Measurements from ENCODE around the gene YWHAH.

YWHAH gene

DNA sequence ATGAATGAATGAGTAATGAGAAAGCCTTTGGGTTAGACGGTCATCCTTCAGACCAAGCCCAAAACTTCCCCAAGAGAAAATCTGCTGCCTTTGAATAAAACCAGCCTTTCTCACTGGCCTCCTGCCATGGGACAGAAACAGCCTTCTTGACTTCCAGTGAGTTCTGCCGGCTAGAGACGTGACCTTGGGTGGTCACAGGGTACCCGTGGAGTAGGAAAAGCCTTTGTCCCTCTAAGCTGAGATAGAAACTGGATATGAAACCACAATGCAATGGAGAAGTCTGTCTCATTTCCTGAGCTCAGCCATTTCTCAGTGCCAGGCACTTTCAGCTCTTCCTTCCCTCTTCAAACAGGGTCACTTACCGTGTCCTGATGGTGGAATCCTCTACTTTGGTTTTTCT lies 21.2 kb upstream of the YWHAH start:
- no peak for DNase-seq (ENCODE audit: low read depth in 2 of 2)

DNA sequence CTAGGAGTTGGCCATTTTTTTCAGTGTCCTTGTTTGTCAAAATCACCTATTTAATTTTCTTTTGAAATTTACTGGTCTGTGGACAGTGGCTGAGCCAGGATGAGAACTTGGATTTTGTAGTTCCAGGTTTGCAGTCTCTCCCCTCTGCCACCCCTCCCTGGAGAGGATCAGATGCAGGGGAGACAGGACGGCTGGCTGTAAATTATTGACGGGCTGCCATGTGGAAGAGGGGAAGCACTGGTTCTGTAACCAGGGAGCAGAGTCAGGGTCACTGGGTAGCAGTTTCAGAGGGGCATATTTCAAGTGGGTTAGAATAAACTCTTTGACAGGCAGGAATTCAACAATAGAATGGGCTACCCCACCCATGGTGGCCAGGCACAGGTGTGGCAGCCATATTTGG lies 20.6 kb upstream of the YWHAH start:
- no peak for DNase-seq (ENCODE audit: low read depth in 2 of 2)

DNA sequence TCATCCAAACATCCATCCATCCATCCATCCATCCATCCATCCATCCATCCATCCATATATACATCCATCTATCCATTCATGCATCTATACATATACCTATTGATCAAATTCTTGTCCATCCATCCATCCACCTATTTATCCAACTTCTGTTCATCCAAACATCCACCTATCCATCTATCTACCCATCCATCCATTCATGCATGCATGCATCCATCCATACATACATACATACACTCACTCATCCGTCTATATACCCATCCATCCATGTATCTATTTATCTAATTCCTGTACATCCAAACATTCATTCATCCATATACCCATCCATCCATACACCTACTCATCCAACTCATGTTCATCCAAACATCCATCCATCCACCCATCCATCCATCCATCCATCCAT lies 19.3 kb upstream of the YWHAH start:
- no peak for DNase-seq (ENCODE audit: low read depth in 2 of 2)

DNA sequence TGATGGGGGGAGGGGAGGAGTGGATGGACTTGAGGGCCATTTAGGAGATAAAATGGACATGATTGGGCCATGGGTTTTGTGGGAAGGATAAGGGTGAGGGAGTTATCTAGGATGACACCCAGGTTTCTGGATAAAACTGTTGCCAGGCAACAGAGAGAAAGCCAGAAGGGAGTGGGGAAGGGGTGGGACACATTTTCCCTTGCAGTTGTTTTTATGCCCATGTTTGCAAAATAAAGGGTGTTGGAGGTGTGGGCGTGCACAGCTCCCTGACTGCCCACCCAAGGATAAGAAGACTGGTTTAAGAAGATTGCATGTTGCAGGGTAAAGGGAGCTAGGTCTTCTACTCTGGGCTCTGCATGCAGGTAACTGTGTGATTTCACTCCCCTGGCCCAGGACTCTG lies 18.3 kb upstream of the YWHAH start:
- DNase-seq (ENCODE audit: low read depth in 2 of 2), result no peak

DNA sequence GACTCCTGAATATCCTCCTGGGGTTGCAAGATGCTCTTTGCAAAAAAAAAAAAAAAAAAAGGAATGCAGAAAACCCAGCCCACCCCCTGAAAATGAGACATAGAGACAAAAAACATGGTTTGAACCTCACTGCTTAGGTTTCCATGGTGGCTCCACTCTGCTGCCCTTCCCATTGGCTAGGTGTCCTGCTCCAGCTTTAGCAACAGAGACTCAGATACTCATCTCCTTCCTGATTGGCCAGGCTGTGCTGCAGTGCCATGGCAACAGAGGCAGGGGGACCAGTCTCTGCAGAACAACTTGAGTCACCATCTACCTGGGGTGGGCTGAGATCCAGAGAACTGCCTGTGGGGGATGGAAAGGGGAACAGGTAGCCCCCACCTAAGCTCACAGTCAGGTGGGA lies 17.4 kb upstream of the YWHAH start:
- DNase-seq (ENCODE audit: low read depth in 2 of 2), result no peak

DNA sequence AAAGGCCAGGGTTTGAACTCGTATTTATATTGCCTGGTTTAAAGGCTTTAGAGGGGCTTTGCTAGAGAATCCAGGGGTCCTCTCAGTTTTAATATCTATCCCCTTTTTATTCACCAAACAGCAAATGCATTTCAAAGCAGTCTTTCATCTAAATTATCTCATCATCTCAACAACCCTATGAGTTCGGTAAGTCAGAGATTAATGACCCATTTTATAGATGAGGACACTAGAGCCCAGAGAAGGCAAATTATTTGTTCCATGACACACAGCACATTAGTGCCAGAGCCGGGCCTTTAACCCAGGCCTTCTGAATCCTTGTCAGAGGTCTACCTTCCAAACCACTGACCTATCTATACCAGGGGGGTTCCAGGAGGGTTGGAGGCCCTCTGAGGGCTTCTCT lies 16.8 kb upstream of the YWHAH start:
- DNase-seq (ENCODE audit: low read depth in 2 of 2), result no peak

DNA sequence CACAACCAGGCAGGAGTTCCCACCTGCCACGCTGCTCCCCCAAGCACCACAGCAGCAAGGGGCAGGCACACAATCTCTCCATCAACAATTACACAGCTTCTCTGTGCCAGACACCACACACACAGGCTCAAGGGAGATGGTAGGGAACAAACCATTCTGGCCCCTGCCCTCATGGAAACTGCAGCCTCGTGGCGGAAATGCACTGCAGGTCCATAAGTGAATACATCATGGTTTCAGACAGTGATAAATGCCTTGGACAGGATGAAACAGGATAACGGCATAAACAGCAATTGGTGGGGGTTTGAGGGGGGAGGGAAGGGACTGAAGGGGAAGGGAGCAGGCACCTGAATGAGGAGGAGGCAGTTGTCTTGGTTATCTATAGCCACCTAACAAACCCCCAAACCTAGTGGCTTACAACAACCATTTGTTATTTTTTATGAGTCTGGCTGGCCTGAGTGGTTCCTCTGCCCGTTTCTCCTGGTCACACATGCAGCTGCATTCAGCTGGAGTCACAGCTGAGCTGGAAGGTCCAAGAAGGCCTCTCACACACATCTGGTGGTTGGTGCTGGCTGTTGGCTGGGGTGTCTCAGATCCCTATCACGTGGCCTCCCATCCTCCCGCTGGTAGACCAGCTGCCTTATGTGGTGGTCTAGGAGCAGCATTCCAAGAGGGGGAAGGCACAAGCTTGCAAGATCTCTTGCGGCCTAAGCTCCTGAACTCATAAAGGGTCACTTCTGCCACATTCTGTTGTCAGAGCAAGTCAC lies 15.0 kb upstream of the YWHAH start:
- no peak for DNase-seq (ENCODE audit: low read depth in 2 of 2)

DNA sequence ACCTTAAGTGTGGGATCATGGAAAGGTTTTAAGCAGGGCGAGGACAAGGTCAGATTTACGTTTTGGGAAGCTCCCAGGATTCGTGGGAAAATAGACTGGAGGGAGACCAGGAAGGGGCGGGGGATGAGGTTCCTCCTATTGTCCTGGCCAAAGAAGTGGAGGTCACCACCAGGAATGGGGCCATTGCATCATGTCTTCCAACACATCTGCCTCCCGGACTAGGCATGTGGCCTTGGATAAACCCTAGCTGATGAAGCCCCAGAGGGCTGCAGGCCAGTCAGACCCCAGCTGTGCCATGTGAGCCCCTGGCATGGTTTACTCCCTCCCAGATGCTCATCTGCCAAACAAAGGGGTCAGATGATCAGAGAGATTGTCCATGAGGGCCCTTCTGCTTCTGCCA lies 11.5 kb upstream of the YWHAH start:
- no peak for DNase-seq (ENCODE audit: low read depth in 2 of 2)

DNA sequence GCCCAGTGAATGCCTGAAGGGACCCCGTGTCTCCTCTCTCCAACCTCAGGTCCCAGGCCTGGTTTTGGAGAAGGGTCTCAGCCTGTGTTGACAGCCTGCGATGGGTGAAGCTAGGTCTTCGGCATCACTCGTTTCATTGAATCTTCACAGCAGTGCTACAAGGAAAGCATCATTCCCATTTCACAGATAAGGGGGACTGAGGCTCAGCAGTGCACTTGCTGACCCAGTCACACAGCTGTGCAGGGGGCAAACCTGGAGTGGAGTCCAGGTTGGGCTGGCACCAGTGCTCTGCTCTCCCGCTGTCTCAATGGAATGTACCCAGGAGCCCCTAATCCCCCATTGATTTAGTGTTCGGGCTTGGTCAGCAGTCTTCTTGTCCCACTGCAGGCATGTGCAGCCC lies 10.9 kb upstream of the YWHAH start:
- no peak for DNase-seq (ENCODE audit: low read depth in 2 of 2)

DNA sequence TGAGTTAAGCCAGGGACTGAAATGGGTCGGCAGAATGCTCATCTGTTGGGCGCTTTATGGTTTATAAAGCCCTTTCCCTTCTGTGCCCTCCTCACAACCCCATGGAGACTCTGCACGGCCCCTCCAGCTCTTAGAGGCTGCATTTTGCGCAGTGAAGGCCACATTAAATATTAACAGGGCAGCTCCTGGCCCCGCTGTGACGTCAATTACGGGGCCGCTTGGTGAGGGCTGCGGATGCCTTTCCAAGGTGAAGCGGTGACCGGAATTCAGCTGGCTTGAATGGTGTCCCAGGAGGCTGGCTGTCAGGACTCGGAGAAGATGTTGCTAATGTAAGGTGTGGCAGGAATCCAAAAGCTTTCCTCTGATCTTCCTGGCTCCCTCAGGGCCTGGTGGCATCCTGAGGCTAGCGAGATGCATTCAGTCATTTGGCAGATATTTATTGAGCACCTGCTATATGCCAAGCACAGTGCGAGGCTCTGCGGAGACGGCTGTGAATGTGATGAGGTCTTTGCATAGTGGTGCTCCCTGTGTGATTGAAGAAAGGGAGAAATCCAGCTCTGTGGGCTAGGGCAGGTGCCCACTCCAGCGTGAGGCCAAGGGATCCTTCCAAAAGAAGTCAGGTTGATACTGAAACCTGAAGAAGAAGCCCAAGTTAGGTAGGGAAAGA lies 10.4 kb upstream of the YWHAH start:
- DNase-seq (ENCODE audit: low read depth in 2 of 2), result no peak

DNA sequence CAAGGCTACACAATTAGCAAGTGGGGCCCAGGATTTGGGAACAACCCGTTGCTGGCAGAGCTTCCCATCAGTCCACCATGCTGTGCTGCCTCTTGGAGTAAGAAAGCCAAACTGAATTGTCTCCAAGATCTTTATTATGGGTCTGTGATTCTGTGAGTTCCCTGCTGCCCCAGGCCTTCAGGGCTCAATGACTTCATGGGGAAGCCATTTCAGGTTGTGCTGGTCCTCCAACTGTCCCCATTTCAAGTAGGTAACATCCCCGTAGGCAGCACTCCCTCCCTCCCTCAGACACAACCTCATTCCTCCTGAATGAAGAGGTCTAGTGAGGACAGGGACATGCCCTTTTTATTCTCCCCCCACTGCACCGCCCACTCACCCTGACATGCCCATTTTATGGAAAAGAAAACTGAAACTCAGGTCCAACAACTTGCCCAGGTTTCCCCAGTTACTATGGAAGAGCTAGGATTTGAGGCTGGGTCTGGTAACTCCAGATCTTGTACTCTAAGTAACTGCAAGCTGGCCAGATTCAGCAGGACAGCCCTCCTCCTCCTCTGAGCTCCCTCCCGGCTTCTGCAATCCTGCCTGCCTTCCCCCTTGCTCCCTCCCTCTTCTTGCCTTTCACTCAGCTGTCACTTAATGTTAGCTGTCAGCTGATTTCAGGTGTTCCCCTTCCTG lies 8.2 kb upstream of the YWHAH start:
- DNase-seq (ENCODE audit: low read depth in 2 of 2), result no peak

DNA sequence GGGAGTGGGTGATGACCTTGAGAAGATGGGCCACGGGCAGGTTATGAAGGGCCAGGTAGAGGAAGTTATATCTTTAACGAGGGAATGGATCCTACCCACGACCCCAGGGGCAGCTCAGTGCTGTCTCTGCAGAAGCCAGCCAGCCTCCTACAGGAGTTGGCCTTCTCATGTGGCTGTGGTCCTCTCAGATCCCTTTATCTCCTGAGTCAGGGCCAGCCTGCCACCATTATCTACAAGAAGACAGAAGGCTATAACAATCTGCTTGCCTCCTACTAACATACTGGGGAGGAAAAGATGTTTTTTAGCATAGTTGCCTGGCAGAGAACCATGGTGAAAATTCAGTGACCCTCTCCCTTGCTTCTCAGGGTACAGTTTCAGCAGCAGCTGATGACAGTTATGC lies 7.0 kb upstream of the YWHAH start:
- DNase-seq (ENCODE audit: low read depth in 2 of 2), result no peak

DNA sequence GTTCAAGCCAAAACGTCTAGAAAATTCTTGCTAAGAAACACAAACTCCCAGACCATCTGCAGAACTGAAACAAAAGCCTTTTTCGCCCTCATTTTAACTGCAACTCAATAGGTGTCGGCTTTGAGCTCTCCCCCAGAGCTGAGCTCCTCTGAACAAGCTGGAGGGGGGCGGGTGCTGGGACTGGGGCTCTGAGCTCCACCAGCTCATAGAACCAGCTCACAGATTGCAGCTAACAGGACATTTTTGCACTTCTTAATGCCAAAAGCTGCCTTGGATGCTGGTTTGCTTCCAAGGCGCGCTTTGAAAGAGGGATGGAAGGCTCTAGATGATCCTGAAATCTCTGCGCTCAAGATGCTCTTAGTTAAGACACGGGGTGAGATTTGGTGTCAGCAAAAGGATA lies 6.0 kb upstream of the YWHAH start:
- no peak for DNase-seq (ENCODE audit: low read depth in 2 of 2)

DNA sequence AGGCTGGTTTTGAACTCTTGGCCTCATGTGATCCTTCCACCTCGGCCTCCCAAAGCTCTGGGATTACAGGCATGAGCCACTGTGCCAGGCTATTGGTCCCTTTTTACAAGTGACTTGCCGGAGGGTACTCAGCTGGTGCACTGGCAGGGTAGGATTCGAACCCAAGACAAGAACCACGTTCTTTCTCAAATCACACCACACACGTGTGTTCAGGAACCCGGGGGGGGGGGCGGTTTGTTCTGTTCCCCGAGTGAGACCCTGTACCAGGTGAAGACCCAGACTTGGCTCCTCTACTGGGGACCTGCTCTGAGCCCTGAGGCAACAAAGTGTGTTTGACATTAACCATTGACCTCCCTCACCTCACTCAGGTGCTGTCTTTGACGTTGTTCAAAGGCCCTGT lies 3.8 kb upstream of the YWHAH start:
- DNase-seq (ENCODE audit: low read depth in 2 of 2), result no peak

DNA sequence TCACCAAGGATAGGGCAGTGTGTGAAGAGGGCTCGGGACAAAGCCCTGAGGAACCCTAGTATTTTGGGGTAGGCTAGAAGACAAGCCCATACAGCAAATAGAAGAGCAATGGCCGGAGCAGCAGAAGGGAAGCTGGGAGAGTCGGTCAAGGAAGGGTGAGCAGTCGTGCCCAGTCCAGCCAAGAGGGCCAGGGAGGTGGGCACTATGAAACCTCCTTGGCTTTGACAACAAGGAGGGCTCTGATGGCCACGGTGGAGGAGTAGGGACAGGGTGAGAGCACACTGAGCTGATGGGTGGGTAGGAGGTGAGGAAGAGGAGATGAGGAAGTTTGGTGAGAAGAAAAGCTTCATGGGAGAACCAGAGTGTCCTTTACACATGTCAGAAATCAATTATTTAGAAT lies 2.2 kb upstream of the YWHAH start:
- DNase-seq (ENCODE audit: low read depth in 2 of 2), result no peak

DNA sequence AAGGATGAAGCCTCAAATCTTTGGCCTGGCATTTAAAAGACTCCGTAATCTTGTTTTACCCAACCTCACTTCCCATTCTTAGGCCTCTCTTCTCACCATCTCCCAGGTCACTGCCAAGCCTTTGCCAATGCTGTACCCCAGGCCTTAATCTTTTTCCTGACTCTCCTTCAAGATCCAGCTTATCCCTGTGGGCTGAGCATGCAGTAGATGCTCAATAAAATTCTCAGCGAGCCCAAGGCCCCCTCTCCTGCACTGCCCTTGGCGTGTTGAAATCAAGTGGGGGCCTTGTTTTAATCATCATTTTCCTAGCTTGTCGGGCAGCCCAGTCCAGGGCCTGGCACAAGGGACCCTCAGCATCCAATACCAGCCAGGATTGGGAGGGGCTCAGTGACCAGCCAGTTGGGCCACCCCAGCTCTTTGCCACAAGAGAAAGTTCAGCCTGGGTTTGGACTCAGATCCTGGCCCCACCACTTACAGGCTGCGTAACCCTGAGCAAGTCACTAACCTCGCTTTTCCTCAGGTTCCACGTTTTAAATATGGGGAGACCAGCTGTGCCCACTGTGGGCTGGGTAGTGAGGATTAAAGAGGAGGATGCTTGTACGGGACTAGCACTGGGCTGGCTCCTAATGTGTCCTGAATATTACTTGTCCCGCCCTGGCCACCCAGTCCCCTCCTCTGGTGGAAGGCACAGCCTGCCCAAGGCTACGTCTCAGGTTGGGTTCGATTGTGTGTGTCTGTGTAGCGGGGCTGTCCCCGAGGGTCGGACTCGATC lies 943 bp upstream of the YWHAH start:
- no peak for DNase-seq (ENCODE audit: low read depth in 2 of 2)

DNA sequence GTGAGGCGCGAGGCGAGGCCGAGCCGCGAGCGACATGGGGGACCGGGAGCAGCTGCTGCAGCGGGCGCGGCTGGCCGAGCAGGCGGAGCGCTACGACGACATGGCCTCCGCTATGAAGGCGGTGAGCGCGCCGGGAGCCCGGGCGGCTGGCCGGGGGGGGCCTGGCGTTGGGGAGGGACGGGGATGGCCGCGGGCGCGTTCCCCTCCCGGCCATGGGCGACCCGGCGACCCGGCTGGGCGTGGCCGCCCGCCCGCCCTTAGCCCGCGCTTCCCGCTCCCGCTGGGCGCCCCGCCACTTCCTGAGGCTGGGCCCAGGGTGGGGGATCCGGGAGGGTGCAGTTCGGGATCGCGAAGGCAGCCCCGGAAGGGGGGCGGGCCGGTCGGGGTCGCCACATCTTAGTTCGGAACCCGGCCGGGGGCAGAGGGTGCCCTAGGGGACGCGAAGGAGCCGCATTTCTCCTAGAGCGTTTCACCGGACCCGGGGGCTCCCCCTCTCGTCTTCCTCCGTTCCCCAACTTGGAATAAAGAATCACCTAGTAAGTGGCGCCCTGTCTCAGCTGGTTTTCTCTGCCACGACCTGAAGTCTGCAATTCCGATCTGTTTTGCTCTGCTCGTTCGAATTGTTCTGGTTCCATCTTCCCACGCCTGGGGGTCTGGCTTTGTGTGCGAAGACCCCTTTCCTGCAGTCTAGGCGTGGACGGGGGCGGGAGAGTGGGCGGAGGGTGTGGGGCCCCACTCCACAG lies 536 bp downstream of the YWHAH start:
- peak in 1 of 2 donors; percentile 8 for DNase-seq (ENCODE audit: low read depth in 2 of 2)

DNA sequence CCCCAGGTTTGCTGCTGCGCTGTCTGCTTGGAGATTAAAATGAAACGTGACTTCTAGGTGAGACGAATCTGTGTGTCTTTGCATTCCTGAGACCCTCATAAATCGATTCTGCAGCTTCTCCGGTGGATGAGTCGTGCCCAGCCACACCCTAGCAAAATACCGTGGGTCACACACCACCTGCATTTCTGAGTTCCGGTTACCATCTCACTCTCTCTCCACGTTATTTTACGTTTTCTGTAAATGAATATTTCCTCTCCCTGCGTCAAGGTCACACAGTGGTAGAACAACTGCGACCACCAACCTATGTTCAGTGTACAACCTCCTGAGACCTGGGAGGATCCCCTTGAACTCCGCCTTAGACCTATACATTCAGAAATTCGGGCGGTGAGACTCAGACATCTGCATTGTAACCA lies 1.1 kb downstream of the YWHAH start:
- no peak for DNase-seq (ENCODE audit: low read depth in 2 of 2)

DNA sequence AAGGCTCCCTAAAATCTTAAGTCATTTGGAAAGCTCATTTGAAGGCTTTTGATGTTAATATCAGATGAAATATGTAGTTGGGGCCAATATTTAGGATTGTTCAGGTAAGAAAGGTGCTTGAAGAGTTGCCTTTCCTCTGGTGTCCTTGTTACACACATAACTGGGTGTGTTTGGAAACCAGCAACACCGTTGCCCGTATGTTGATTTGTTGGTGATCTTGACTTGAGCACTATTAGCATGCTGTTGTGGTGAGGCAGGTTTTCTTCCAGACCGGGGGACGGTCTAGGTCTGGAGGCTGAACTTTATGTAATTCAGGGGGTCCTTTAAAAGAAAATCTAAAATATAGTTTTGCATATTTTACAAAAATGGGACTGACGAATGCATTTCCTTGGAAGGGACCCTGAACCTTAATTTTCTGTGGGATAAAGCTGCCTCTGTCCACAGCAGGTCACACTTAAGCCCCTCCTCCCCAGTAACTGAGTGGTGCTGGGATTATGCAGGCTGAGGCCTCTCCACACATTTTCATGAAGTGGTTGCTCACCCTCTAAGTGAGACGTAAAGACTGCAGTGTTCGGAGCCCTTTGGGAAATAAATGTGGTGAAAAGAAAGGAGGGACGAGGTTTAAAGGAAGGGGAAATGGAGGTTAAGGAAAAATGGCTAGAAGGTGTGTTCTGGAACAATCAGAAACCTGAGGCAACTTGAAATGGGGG lies 1.8 kb downstream of the YWHAH start:
- DNase-seq (ENCODE audit: low read depth in 2 of 2), result no peak

DNA sequence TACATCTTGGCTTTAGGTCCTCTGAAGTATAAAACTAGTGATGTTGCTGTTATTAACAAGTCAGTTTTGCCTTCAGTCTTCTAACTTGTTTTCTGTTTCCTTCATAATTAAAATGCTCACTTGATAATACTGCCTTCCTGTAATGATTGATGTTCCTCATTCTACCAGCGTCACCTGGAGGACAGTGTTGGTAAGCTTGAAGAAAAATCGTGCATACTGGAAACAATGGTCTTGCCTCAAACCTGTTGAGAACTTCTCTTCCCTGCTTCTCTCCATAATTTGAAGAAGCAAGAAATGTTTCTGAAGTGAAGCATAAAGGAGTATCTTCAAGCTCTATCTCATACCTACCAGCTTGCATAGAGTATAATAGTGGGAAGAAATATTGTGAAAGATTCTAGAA lies 3.0 kb downstream of the YWHAH start:
- DNase-seq (ENCODE audit: low read depth in 2 of 2), result no peak

DNA sequence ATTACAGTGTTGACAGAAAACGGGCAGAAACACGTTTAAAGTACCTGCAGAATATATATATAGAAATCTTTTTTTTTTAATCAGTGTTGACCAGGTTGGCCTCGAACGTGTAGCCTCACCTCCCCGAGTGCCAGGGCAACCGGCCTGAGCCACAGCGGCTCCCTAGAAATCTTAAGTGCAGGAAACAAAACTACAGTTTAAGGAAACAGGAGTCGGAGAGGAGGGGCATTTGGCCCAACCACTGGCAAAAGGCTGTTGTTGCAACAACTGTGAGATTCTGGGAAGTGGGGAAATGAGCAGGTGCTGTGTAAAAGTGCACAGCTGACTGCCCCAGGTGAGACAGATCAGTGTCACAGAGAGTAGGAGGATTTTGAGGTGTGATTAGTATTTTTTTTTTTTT lies 3.7 kb downstream of the YWHAH start:
- DNase-seq (ENCODE audit: low read depth in 2 of 2), result no peak

Data from stimulated activated CD8-positive, alpha-beta memory T cell treated with anti-CD3 and anti-CD28 coated beads, Interleukin-15, amount 100 ng/mL, for 4 hours (primary cell).